Neural progenitor cell (in vitro differentiated cells): ENCODE results near the gene HAX1. TPM values are rescaled to one million over a fixed set of nuclear protein-coding genes. Genes with fewer than 3 reads are reported as not detected.

ENCODE experiments used
- DNase-seq: peaks from one replicate; pipeline ENCODE4 v3.0.0-alpha.2; 2016; ENCODE audit warnings: low spot score
- H2AFZ ChIP-seq: fragments of 200-600 bp; sonication (generic); replicated peaks from 2 replicates; pipeline ENCODE4 v1.6.1; 2016; ENCODE audit warnings: antibody characterized with exemption
- H3F3A ChIP-seq: fragments of 200-600 bp; sonication (generic); 2 replicates; pipeline ENCODE4 v1.6.1; 2016; ENCODE audit warnings: antibody characterized with exemption, low read depth
- H3K27ac ChIP-seq: fragments of 200-600 bp; sonication (generic); 2 replicates; pipeline ENCODE4 v1.5.1; 2016; ENCODE audit warnings: mild to moderate bottlenecking
- H3K27me3 ChIP-seq: fragments of 200-600 bp; sonication (generic); 2 replicates; pipeline ENCODE4 v1.6.1; 2016; ENCODE audit warnings: mild to moderate bottlenecking, moderate library complexity
- H3K36me3 ChIP-seq: fragments of 200-600 bp; sonication (generic); 2 replicates; pipeline ENCODE4 v1.5.1; 2016
- H3K4me1 ChIP-seq: fragments of 200-600 bp; sonication (generic); 2 replicates; pipeline ENCODE4 v1.6.1; 2016; ENCODE audit warnings: mixed run types
- H3K4me2 ChIP-seq: fragments of 200-600 bp; sonication (generic); 2 replicates; pipeline ENCODE4 v1.6.1; 2016
- H3K4me3 ChIP-seq: fragments of 200-600 bp; sonication (generic); 2 replicates; pipeline ENCODE4 v1.5.1; 2016
- H3K79me2 ChIP-seq: fragments of 200-600 bp; sonication (generic); 2 replicates; pipeline ENCODE4 v1.6.1; 2016; ENCODE audit warnings: low read depth
- H3K9ac ChIP-seq: fragments of 200-600 bp; sonication (generic); 2 replicates; pipeline ENCODE4 v1.6.1; 2016
- H3K9me3 ChIP-seq: fragments of 200-600 bp; sonication (generic); 2 replicates; pipeline ENCODE4 v1.5.1; 2016; ENCODE audit warnings: low read depth
- H4K20me1 ChIP-seq: fragments of 200-600 bp; sonication (generic); 2 replicates; pipeline ENCODE4 v1.6.1; 2016; ENCODE audit warnings: low read depth
- H3K27ac Mint-ChIP-seq: 3 replicates; pipeline ENCODE4 v1.8.0; 2021; ENCODE audit warnings: mixed read lengths
- H3K27me3 Mint-ChIP-seq: 2 replicates; pipeline ENCODE4 v1.8.0; 2022; ENCODE audit warnings: low read depth, mild to moderate bottlenecking, inconsistent platforms, moderate library complexity, mixed read lengths; ENCODE audit not compliant: insufficient read depth
- H3K36me3 Mint-ChIP-seq: 3 replicates; pipeline ENCODE4 v1.8.0; 2021; ENCODE audit warnings: mixed read lengths
- H3K4me1 Mint-ChIP-seq: 3 replicates; pipeline ENCODE4 v1.8.0; 2021; ENCODE audit warnings: mixed read lengths
- H3K4me3 Mint-ChIP-seq: 3 replicates; pipeline ENCODE4 v1.8.0; 2021; ENCODE audit warnings: mild to moderate bottlenecking, moderate library complexity, mixed read lengths
- H3K9me3 Mint-ChIP-seq: 3 replicates; pipeline ENCODE4 v1.8.0; 2020; ENCODE audit warnings: mixed read lengths
- CTCF ChIP-seq: fragments of 200-600 bp; sonication (generic); IDR thresholded peaks from 2 replicates; pipeline ENCODE4 v1.5.1; 2017; ENCODE audit warnings: antibody characterized with exemption, mild to moderate bottlenecking
- EZH2 ChIP-seq: fragments of 200-600 bp; sonication (generic); IDR thresholded peaks from 2 replicates; pipeline ENCODE4 v1.6.1; 2017; ENCODE audit warnings: antibody characterized with exemption, mild to moderate bottlenecking, moderate library complexity
- EZH2phosphoT487 ChIP-seq: fragments of 200-600 bp; sonication (generic); IDR thresholded peaks from 2 replicates; pipeline ENCODE4 v1.6.1; 2017; ENCODE audit warnings: antibody characterized with exemption
- total RNA-seq: library from RNA; depleted of rRNA; stranded (reverse); fragments of >200 nt; gene quantifications from 2 replicates; pipeline ENCODE4 v1.2.3, GENCODE V29; 2015; ENCODE audit warnings: low replicate concordance

Gene HAX1
- total RNA-seq, 1 donor from 2014 or later = 57.9 TPM

- no peaks in the 10 kb centered on the region for H3F3A ChIP-seq
- H3K9me3 ChIP-seq = no peaks in the 10 kb centered on the region
- no peak overlapping the region for H2AFZ ChIP-seq
- Mint-ChIP-seq H3K4me1 (no peaks in the 10 kb centered on the region), H3K36me3 (peaks cover 42% of the 10 kb centered on the region), H3K4me3 (no peak overlapping the region), H3K27me3 (no peaks in the 10 kb centered on the region), H3K27ac (no peak overlapping the region), H3K9me3 (no peaks in the 10 kb centered on the region)
- H3K36me3 ChIP-seq = peaks cover 14% of the 10 kb centered on the region
- H3K9ac ChIP-seq = no peak overlapping the region
- no peaks in the 10 kb centered on the region for H3K4me1 ChIP-seq
- no peak overlapping the region for H3K4me2 ChIP-seq
- no peak for TF ChIP-seq EZH2
- TF ChIP-seq CTCF = no peak
- no peak for TF ChIP-seq EZH2phosphoT487
- no peak for DNase-seq
- H3K4me3 ChIP-seq = no peak overlapping the region
- H3K27ac ChIP-seq = no peak overlapping the region
- H3K79me2 ChIP-seq = peaks cover 84% of the 10 kb centered on the region
- H3K27me3 ChIP-seq = no peaks in the 10 kb centered on the region
- H4K20me1 ChIP-seq = peaks cover 62% of the 10 kb centered on the region
Measured at GRCh38 chr1:154237435-154237834, 35.0 kb upstream of the HAX1 start.

GRCh38 chr1:154237880-154238506 lies 34.4 kb upstream of the HAX1 start:
- H3K36me3 Mint-ChIP-seq = peaks cover 44% of the 10 kb centered on the region
- Histone ChIP-seq H3K4me1 (no peaks in the 10 kb centered on the region), H3K79me2 (peaks cover 79% of the 10 kb centered on the region), H3K4me2 (no peak overlapping the region), H3F3A (no peaks in the 10 kb centered on the region), H3K9ac (no peak overlapping the region), H3K4me3 (no peak overlapping the region), H3K9me3 (no peaks in the 10 kb centered on the region), H2AFZ (no peak overlapping the region), H3K36me3 (peaks cover 15% of the 10 kb centered on the region), H4K20me1 (peaks cover 68% of the 10 kb centered on the region), H3K27me3 (no peaks in the 10 kb centered on the region), H3K27ac (no peak overlapping the region)
- H3K4me3 Mint-ChIP-seq = no peak overlapping the region
- no peaks in the 10 kb centered on the region for H3K4me1 Mint-ChIP-seq
- H3K27me3 Mint-ChIP-seq = no peaks in the 10 kb centered on the region
- DNase-seq = no peak
- TF ChIP-seq EZH2 (no peak), EZH2phosphoT487 (no peak), CTCF (no peak)
- no peaks in the 10 kb centered on the region for H3K9me3 Mint-ChIP-seq
- H3K27ac Mint-ChIP-seq = no peak overlapping the region

GRCh38 chr1:154239491-154239890 lies 32.9 kb upstream of the HAX1 start:
- Mint-ChIP-seq H3K4me3 (no peak overlapping the region), H3K4me1 (no peaks in the 10 kb centered on the region), H3K36me3 (peaks cover 48% of the 10 kb centered on the region), H3K9me3 (no peaks in the 10 kb centered on the region), H3K27ac (no peak overlapping the region), H3K27me3 (no peaks in the 10 kb centered on the region)
- H4K20me1 ChIP-seq = peaks cover 61% of the 10 kb centered on the region
- no peaks in the 10 kb centered on the region for H3F3A ChIP-seq
- no peaks in the 10 kb centered on the region for H3K27me3 ChIP-seq
- no peaks in the 10 kb centered on the region for H3K9me3 ChIP-seq
- H3K9ac ChIP-seq = no peak overlapping the region
- no peak overlapping the region for H3K27ac ChIP-seq
- peaks cover 15% of the 10 kb centered on the region for H3K36me3 ChIP-seq
- DNase-seq = no peak
- peaks cover 67% of the 10 kb centered on the region for H3K79me2 ChIP-seq
- no peaks in the 10 kb centered on the region for H3K4me1 ChIP-seq
- TF ChIP-seq EZH2phosphoT487 (no peak), EZH2 (no peak), CTCF (no peak)
- no peak overlapping the region for H2AFZ ChIP-seq
- H3K4me2 ChIP-seq = no peak overlapping the region
- H3K4me3 ChIP-seq = no peak overlapping the region
